ENCODE measurements around the gene ALAS1. TPM values are rescaled to one million over a fixed set of nuclear protein-coding genes. Genes with fewer than 3 reads are reported as not detected.
"Not testable (repeated sequence)": the region's sequence is repeated elsewhere in the genome, so short reads cannot be mapped to it uniquely, and the experiment has no call there.

ALAS1 gene
- total and polyA plus RNA-seq, 9 donors = 16.1 to 70.1 (median 25.8) TPM

- no peak for DNase-seq
- 88 to 94% (median 90%) methylated on average over 14 of the region's 14 CpGs for WGBS, 3 donors
- H3K36me3 ChIP-seq = no peaks in the 10 kb centered on the region
Observed at GRCh38 chr3:52175416-52176179, 22.4 kb upstream of the ALAS1 start.

GRCh38 chr3:52176180-52176752 lies 21.7 kb upstream of the ALAS1 start:
- H3K4me3 ChIP-seq = no peak overlapping the region
- H3K9me3 ChIP-seq = no peaks in the 10 kb centered on the region
- TF ChIP-seq CTCF (IDR thresholded peaks at IDR 0.05) (no peak), EP300 (IDR thresholded peaks at IDR 0.05) (no peak), POLR2A (IDR thresholded peaks at IDR 0.05) (no peak)
- no peaks in the 10 kb centered on the region for H3K27me3 ChIP-seq
- intact Hi-C loops (cut with DNase I) = no loop called here
- DNase-seq = no peak
- H3K36me3 ChIP-seq = no peaks in the 10 kb centered on the region
- no peak overlapping the region for H3K27ac ChIP-seq
- no peaks in the 10 kb centered on the region for H3K4me1 ChIP-seq (ENCODE audit: insufficient read depth)
- 81 to 85% (median 85%) methylated on average over 8 of the region's 8 CpGs for WGBS, 3 donors

More at GRCh38 chr3:52175416-52176179, 22.4 kb upstream of the ALAS1 start:
- intact Hi-C loops (cut with DNase I) = no loop called here
- Histone ChIP-seq H3K9me3 (no peaks in the 10 kb centered on the region), H3K27me3 (no peaks in the 10 kb centered on the region), H3K4me3 (no peak overlapping the region), H3K27ac (no peak overlapping the region), H3K4me1 (ENCODE audit: insufficient read depth) (no peaks in the 10 kb centered on the region)
- TF ChIP-seq EP300 (IDR thresholded peaks at IDR 0.05) (no peak), CTCF (IDR thresholded peaks at IDR 0.05) (no peak), POLR2A (IDR thresholded peaks at IDR 0.05) (no peak)

GRCh38 chr3:52176951-52177700 lies 20.8 kb upstream of the ALAS1 start:
- H3K36me3 ChIP-seq = no peaks in the 10 kb centered on the region
- no peaks in the 10 kb centered on the region for H3K9me3 ChIP-seq
- intact Hi-C loops (cut with DNase I) = no loop called here
- no peak overlapping the region for H3K4me3 ChIP-seq
- peak in 1 of 5 donors; percentile 17 for DNase-seq
- no peaks in the 10 kb centered on the region for H3K4me1 ChIP-seq (ENCODE audit: insufficient read depth)
- H3K27me3 ChIP-seq = no peaks in the 10 kb centered on the region
- H3K27ac ChIP-seq = no peak overlapping the region
- TF ChIP-seq EP300 (IDR thresholded peaks at IDR 0.05) = no peak
- no peak for TF ChIP-seq POLR2A (IDR thresholded peaks at IDR 0.05)
- no peak for TF ChIP-seq CTCF (IDR thresholded peaks at IDR 0.05)
- 60 to 62% (median 61%) methylated on average over 15 of the region's 15 CpGs for WGBS, 3 donors

GRCh38 chr3:52177701-52178042 lies 20.3 kb upstream of the ALAS1 start:
- intact Hi-C loops (cut with DNase I) = no loop called here
- no peak for DNase-seq
- H3K4me1 ChIP-seq (ENCODE audit: insufficient read depth) = no peaks in the 10 kb centered on the region
- no peaks in the 10 kb centered on the region for H3K27me3 ChIP-seq
- H3K36me3 ChIP-seq = no peaks in the 10 kb centered on the region
- H3K4me3 ChIP-seq = no peak overlapping the region
- 80 to 87% (median 81%) methylated on average over 5 of the region's 5 CpGs for WGBS, 3 donors
- H3K9me3 ChIP-seq = no peaks in the 10 kb centered on the region
- H3K27ac ChIP-seq = no peak overlapping the region
- TF ChIP-seq EP300 (IDR thresholded peaks at IDR 0.05) = no peak
- TF ChIP-seq CTCF (IDR thresholded peaks at IDR 0.05) = no peak
- TF ChIP-seq POLR2A (IDR thresholded peaks at IDR 0.05) = no peak

- H3K4me3 ChIP-seq; H3K36me3 ChIP-seq; H3K27me3 ChIP-seq; DNase-seq; H3K4me1 ChIP-seq (ENCODE audit: insufficient read depth); H3K27ac ChIP-seq; H3K9me3 ChIP-seq; intact Hi-C loops (cut with DNase I): not testable (repeated sequence)
- 93 to 96% (median 93%) methylated on average over 4 of the region's 4 CpGs for WGBS, 3 donors
Observed at GRCh38 chr3:52178126-52178525, 19.8 kb upstream of the ALAS1 start.

All from ovary (tissue), 9 donors.